ENCODE data around the gene TBX21.
"Not testable (repeated sequence)": the region's sequence is repeated elsewhere in the genome, so short reads cannot be mapped to it uniquely, and the experiment has no call there.

The TBX21 gene

DNA sequence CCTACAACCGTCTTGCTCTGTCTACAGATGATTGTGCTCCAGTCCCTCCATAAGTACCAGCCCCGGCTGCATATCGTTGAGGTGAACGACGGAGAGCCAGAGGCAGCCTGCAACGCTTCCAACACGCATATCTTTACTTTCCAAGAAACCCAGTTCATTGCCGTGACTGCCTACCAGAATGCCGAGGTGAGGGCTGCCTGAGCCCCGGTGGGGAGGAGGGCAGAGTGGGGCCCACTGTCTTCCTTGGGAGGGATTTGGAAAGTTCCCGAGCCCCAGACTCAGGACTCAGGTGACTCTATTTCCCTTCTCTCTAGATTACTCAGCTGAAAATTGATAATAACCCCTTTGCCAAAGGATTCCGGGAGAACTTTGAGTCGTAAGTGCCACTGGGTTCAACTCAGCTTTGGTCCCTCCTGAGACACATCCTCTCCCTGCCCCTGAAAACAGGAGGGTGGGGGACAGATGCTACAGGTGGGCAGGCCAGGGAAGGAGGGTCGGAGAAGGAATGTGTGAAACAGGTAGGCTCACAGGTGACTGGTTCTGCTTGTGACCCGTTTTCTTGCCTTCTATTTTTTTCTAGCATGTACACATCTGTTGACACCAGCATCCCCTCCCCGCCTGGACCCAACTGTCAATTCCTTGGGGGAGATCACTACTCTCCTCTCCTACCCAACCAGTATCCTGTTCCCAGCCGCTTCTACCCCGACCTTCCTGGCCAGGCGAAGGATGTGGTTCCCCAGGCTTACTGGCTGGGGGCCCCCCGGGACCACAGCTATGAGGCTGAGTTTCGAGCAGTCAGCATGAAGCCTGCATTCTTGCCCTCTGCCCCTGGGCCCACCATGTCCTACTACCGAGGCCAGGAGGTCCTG is 11.4 kb downstream of the TBX21 start:
- TF ChIP-seq, protein P1, sequence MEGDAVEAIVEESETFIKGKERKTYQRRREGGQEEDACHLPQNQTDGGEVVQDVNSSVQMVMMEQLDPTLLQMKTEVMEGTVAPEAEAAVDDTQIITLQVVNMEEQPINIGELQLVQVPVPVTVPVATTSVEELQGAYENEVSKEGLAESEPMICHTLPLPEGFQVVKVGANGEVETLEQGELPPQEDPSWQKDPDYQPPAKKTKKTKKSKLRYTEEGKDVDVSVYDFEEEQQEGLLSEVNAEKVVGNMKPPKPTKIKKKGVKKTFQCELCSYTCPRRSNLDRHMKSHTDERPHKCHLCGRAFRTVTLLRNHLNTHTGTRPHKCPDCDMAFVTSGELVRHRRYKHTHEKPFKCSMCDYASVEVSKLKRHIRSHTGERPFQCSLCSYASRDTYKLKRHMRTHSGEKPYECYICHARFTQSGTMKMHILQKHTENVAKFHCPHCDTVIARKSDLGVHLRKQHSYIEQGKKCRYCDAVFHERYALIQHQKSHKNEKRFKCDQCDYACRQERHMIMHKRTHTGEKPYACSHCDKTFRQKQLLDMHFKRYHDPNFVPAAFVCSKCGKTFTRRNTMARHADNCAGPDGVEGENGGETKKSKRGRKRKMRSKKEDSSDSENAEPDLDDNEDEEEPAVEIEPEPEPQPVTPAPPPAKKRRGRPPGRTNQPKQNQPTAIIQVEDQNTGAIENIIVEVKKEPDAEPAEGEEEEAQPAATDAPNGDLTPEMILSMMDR (IDR thresholded peaks at IDR 0.05; ENCODE audit: extremely low read depth, missing control alignments) = no peak
- no peak for DNase-seq (ENCODE audit: low spot score)

DNA sequence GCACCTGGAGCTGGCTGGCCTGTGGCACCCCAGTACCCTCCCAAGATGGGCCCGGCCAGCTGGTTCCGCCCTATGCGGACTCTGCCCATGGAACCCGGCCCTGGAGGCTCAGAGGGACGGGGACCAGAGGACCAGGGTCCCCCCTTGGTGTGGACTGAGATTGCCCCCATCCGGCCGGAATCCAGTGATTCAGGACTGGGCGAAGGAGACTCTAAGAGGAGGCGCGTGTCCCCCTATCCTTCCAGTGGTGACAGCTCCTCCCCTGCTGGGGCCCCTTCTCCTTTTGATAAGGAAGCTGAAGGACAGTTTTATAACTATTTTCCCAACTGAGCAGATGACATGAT is 12.0 kb downstream of the TBX21 start:
- TF ChIP-seq, protein P1 (IDR thresholded peaks at IDR 0.05; ENCODE audit: extremely low read depth, missing control alignments) = no peak
- no peak for DNase-seq (ENCODE audit: low spot score)

DNA sequence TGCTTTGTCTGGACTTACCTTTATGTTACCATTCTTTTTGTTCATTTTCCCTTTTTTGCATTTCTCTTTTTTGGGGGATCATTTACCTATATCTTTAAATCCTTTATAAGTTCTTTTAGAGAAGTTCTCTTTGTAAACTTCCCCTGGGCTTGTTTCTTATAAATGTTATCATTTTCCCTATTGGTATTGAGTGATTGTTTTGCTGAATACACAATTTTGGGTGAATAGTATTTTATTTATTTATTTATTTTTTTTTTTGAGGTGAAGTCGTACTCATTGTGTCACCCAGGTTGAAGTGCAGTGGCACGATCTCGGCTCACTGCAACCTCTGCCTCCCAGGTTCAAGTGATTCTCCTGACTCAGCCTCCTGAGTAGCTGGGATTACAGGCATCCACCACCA is 18.4 kb downstream of the TBX21 start:
- TF ChIP-seq, protein P1 (IDR thresholded peaks at IDR 0.05; ENCODE audit: extremely low read depth, missing control alignments) = no peak

DNA sequence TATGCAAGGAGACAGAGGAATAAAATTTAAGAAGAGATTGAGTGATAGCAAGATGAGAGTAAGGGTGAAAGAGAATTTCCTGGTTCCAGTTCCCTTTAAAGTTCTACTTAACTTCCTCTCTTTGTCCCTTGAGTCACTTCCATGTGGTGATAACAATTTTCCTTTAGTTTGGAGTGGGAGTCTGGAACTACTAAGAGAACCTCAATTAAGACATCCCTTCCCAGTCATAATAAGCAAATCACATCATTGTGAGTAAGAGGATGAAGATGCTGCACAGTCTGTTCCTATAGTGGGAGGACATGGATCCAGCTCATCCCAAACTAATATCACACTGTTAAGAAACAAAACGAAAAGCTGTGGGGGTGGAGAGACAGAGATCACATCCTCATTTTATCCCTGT is 24.4 kb downstream of the TBX21 start:
- TF ChIP-seq, protein P1 (IDR thresholded peaks at IDR 0.05; ENCODE audit: extremely low read depth, missing control alignments) = no peak
- DNase-seq (ENCODE audit: low spot score) = no peak

More for the DNA sequence above, 18.4 kb downstream of the TBX21 start:
- no peak for DNase-seq (ENCODE audit: low spot score)

DNA sequence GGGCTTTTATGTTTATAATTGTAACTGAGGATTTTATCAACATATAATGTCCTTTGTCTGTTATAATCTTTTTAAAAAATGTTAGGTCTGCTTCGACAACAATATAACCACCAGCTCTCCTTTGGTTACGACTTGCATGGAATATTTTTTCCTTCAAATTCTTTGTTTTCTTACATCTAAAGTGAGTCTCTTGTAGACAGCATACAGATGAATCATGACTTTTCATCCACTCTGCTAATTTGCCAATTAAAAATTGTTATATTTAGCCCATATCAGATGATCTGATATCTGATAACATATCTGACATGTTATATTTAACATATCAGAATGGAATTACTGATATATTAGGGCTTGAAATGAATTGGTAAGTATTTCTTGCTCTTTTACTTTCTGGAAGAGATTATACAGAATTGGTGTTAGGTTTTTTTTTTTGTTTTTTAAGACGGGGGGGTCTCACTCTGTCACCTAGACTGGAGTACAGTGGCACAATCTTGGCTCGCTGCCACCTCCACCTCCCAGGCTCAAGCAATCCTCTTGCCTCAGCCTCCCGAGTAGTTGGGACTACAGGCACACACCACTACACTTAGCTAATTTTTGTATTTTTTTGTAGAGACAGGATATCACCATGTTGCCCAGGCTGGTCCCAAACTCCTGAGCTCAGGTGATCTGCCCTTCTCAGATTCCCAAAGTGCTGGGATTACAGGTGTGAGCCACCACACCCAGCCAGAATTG is 27.5 kb downstream of the TBX21 start:
- no peak for DNase-seq (ENCODE audit: low spot score)
- TF ChIP-seq, protein P1 (IDR thresholded peaks at IDR 0.05; ENCODE audit: extremely low read depth, missing control alignments) = no peak

DNA sequence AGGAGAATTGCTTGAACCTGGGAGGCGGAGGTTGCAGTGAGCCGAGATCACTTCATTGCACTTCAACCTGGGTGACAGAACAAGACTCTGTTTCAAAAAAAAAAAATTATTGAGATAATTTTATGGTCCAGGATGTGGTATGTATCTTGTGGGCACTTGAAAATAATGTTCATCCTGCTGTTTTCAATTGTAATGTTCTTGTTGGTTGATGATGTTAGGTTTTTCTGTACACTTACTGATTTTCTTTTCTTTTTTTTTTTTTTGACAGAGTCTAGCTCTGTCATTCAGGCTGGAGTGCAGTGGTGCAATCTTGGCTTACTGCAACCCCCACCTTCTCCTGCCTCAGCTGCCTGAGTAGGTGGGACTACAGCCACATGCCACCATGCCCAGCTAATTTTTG is 29.7 kb downstream of the TBX21 start:
- no peak for DNase-seq (ENCODE audit: low spot score)
- TF ChIP-seq, protein P1 (IDR thresholded peaks at IDR 0.05; ENCODE audit: extremely low read depth, missing control alignments) = no peak

DNA sequence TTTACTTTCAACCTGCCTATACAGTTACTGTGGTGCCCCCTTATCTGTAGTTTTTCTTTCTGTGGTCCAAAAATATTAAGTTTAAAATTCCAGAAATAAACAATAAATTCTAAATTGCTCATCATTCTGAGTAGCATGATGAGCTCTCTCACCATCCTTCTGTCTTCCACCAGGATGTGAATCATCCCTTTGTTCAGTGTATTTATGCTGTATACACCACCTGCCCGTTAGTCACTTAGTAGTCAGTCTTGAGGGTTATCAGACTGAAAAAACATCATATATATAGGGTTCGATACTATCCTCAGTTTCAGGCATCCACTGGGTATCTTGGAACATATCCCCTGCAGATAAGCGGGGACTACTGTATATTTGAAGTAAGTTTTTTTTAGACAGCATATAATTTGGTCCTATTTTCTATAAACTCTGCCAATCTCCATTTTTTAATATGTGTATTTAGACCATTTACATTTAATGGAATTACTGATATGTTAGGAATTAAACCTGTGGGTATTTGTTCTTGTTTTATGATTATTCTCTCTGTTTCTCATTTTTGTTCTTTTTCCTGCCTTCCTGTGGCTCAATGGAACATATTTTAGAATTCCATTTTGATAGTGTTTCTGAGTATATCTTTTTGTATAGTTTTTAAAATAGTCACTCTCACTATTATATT is 31.0 kb downstream of the TBX21 start:
- no peak for DNase-seq (ENCODE audit: low spot score)
- TF ChIP-seq, protein P1 (IDR thresholded peaks at IDR 0.05; ENCODE audit: extremely low read depth, missing control alignments) = no peak

DNA sequence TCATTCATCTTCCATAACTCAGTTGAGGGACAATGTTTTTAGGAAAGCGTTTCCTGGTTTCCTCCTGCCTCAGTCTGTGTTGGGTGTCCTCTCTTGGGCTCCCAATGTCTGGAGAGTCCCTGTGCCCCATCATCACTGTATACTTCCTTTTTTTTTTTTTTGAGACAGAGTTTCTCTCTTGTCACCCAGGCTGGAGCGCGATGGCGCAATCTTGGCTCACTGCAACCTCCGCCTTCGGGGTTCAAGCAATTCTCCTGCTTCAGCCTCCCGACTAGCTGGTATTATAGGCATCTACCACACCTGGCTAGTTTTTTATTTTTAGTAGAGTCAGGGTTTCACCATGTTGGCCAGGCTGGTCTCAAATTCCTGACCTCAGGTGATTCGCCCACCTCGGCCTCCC is 40.6 kb downstream of the TBX21 start:
- not testable (repeated sequence) for DNase-seq (ENCODE audit: low spot score)

All from GM20000 (cell line).